Endometrium (tissue), 2 donors: ENCODE results near the gene ZP4.

Experiments used
- FAIRE-seq: peaks from 2 replicates; lab custom pipeline; 2012; peaks lifted over from hg19 to GRCh38; lab: Jason Lieb, UNC
- donor health status: control.
- donor health status: control.

The ZP4 gene

DNA sequence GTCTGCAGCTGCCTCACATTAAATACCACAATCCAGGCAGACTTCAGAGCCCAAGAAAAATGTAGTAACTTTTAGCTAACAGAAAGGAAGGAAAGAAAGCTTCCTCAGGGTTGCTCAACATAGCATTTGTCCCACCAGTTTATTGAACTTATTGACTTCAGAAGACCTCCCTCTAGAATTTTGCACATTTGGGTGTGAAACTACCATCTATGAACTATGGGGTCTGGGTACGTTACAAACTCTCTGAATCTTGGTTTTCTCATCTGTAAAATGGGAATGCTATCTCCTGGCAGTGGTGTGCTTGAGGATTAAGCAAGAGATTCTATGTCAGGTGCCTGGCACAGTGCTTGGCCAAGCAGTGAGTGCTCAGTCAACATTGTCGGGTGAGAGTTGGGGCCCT lies at the start of gene ZP4:
Gene ZP4, minus strand, starts transcription at position 101 of the 400 bp plus-strand sequence. CDS start 287 bp downstream, outside the sequence.
- FAIRE-seq, result no peak

- FAIRE-seq, result no peak
Measured at GRCh38 chr1:237938553-237938952, 47.8 kb upstream of the ZP4 start.

GRCh38 chr1:237938068-237938467 lies 47.3 kb upstream of the ZP4 start:
- no peak for FAIRE-seq

DNA sequence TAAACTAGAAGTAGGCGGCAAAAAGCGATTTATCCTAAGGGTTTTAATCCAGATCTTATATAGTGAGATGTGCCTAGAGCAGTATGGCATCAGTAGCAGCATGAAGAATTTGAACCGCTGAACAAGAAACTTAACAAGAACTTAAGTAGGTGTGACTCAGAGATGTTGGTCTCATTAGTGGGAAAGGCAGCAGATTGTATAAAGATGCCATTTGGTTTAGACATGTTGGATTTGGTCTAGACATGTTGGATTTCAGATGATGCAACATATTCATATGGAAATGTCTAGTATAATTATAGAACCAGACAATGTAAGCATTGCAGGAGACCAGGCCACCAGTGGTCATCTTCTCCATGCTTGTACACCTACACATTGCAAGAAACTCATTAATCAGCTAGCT lies 42.1 kb upstream of the ZP4 start:
- no peak for FAIRE-seq

GRCh38 chr1:237931581-237931980 lies 40.9 kb upstream of the ZP4 start:
- FAIRE-seq, result no peak

DNA sequence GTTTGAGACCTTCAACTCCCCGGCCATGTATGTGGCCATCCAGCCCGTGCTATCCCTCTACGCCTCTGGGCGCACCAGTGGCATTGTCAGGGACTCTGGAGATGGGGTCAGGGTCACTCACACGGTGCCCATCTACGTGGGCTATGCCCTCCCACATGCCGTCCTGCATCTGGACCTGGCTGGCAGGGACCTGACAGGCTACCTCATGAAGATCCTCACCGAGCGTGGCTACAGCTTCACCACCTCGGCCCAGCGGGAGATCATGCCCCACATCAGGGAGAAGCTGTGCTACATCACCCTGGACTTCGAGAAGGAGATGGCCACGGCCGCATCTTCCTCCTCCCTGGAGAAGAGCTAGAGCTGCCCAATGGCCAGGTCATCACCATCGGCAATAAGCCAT lies 36.5 kb upstream of the ZP4 start:
- FAIRE-seq, result no peak

GRCh38 chr1:237921306-237921705 lies 30.6 kb upstream of the ZP4 start:
- FAIRE-seq, result no peak

- FAIRE-seq, result no peak
Measured at GRCh38 chr1:237913345-237913744, 22.6 kb upstream of the ZP4 start.

DNA sequence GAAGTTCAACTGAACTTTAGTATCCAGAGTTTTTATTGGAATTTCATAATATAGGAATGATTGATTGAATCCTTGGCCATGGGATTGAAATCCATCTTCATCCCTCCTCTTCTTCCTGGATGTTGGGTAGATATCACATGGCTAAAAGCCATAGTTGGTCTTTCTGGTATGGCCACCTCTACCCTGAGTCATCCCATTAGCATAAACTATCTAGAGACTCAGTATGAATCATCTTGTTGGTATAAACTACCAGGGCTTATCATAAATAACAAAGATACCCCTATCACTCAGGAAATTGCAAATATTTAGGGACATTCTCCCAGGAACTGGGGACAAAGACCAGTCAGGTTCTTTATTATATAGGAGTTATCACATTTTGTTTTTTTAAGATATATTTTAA lies 21.2 kb upstream of the ZP4 start:
- no peak for FAIRE-seq

DNA sequence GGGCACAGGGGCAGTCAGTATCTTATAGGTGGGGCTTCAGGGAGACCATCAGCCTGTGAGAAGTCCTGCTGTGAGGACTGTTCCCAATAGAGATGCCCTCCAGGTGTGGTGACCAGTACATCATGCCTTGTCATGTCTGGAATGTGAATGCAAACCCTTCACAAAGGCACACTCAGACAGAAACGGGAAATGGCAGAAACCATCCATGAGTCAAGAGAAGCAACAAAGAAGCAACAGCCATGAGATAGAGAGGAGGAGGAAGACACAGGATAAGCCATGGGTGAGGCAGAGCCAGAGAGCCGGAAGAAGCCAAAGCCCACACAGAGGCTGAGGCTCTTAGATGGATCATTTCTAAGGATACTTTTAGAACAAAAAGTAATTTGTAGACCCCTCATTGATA lies 20.1 kb upstream of the ZP4 start:
- FAIRE-seq, result no peak

- FAIRE-seq, result no peak
Measured at GRCh38 chr1:237903961-237904360, 13.2 kb upstream of the ZP4 start.

DNA sequence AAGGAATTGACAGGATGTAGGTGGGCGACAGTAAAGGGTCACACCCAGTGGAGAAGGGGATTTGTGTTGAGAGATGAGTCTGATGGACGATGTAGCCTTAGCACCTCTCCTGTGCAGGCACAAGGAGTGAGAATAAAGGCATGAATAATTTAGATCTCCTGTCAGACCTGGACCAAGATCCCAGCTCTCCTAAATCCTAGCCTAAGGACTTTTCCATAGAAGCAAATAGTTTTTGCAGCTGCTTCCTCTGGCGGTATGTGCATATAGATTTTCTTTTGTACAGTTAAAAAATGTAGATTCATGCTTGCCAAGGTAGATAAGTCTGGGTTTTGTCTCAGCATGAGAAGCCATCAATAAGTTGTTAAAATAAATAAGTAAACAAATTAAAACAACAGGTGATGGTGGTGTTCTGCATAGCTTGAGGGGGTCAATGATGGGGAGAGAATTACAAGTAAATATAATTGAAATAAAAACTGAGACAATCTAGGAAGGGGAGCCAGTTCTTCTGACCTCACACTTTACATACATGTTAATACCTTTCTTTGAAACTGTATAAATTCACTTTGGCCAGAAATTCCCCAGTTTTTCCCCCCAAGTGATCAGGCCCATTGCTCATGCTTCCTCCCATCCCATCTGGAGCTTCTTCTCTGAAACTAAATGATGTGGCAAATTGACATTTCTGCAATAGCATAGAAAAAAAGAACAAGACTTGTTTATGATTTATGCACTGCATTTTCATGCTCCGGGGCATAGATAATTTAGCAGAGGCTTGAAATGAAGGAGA lies 12.4 kb upstream of the ZP4 start:
- no peak for FAIRE-seq

- no peak for FAIRE-seq
Measured at GRCh38 chr1:237901299-237901934, 10.7 kb upstream of the ZP4 start.

GRCh38 chr1:237895630-237896029 lies 4.9 kb upstream of the ZP4 start:
- FAIRE-seq, result no peak

GRCh38 chr1:237894131-237894530 lies 3.4 kb upstream of the ZP4 start:
- no peak for FAIRE-seq

GRCh38 chr1:237891979-237892378 lies 1.3 kb upstream of the ZP4 start:
- no peak for FAIRE-seq

DNA sequence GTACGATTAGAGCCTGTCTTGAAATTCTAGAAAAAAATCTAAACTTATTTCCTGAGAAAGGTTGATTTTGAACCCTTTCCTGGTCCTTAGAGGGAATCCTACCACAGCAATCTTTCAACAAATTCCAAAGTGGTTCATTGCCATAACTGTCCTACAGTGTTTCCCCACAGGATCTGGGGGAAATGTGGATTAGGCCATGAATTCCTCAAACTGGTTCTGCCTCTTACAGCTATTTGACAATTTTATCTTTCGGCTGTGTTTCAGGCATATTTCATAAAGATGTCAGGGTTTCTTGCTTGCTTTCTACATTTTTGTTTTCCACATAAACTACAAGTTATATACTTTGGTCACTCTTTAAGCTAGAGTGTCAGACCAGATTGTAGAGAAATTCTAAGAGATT lies 544 bp upstream of the ZP4 start:
- no peak for FAIRE-seq

- no peak for FAIRE-seq
Measured at GRCh38 chr1:237890416-237890815, 306 bp downstream of the ZP4 start.

DNA sequence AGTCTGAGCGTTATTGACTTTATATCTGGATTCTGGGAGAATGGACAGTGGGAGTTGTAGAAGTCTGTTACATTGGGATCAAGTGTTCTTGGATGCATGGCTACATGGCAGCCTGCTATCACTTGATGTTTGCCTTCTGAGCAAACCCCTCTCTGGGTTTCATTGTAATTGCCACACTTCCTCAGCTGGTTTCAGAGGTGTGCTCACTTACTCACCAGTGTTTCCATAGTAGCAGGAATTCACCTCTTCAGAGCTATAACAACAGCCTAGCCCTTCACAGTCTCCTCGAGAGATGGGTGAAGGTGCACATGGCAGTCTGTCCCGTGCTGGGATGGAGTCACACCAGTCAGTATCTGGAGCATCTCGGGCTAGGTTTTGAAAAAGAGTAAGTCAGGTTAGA lies 2.6 kb downstream of the ZP4 start:
- no peak for FAIRE-seq

- no peak for FAIRE-seq
Measured at GRCh38 chr1:237887542-237887941, 3.2 kb downstream of the ZP4 start.

- FAIRE-seq, result no peak
Measured at GRCh38 chr1:237884237-237884636, 6.5 kb downstream of the ZP4 start.

- no peak for FAIRE-seq
Measured at GRCh38 chr1:237879195-237879594, 11.5 kb downstream of the ZP4 start.

- no peak for FAIRE-seq
Measured at GRCh38 chr1:237878406-237878805, 12.3 kb downstream of the ZP4 start.

DNA sequence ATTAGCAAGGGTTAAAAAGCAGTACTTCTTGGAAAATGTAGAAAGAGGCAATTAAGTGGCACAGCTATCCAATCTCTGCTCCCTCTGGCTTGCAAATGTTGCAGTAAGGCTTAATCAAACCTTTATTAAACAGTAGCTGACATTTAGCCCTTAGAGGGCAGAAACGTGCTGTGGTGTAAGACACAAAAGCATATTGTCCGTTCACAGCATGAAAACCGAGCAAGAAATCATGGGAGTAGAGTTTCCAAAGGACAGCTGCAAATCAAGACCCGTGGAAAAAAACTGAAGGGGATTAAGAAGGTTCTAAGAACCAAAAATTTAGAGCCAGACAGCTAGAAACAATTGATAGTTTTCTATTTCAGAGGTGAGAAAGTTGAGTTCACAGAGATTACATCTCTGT lies 13.1 kb downstream of the ZP4 start:
- FAIRE-seq, result no peak
